ENCODE data around the gene PCBP3. TPM values are rescaled to one million over a fixed set of nuclear protein-coding genes. Genes with fewer than 3 reads are reported as not detected.

PCBP3 gene
- total RNA-seq, 2 donors from 2014 or later, result 0.77 to 17.2 TPM

GRCh38 chr21:45846373-45847160 is 203.0 kb downstream of the PCBP3 start:
- no peaks in the 10 kb centered on the region for H3K27me3 ChIP-seq (replicated peaks; ENCODE audit: insufficient read depth)
- peak; percentile 72 for DNase-seq (ENCODE audit: low spot score)

GRCh38 chr21:45847870-45848269 is 204.3 kb downstream of the PCBP3 start:
- Histone ChIP-seq H3K36me3 (no peaks in the 10 kb centered on the region), H3K9me3 (no peaks in the 10 kb centered on the region), H3K27me3 (replicated peaks; ENCODE audit: insufficient read depth) (no peaks in the 10 kb centered on the region), H3K27ac (no peak overlapping the region), H3K4me1 (replicated peaks) (no peaks in the 10 kb centered on the region), H3K4me3 (no peak overlapping the region)
- DNase-seq (ENCODE audit: low spot score), result no peak
- 80% methylated on average over 10 of the region's 10 CpGs for WGBS
- TF ChIP-seq POLR2A (IDR thresholded peaks at IDR 0.05), result no peak
- TF ChIP-seq CTCF (IDR thresholded peaks at IDR 0.05), result no peak
- TF ChIP-seq POLR2AphosphoS5 (IDR thresholded peaks at IDR 0.05), result no peak
- intact Hi-C loops (cut with DNase I), result no loop called here

More at GRCh38 chr21:45846373-45847160, 203.0 kb downstream of the PCBP3 start:
- H3K36me3 ChIP-seq, result no peaks in the 10 kb centered on the region
- intact Hi-C loops (cut with DNase I), result no loop called here
- no peaks in the 10 kb centered on the region for H3K4me1 ChIP-seq (replicated peaks)
- H3K27ac ChIP-seq, result peak overlapping the region in 1 of 2 donors; percentile 28
- no peaks in the 10 kb centered on the region for H3K9me3 ChIP-seq
- 51% methylated on average over 8 of the region's 8 CpGs for WGBS
- no peak overlapping the region for H3K4me3 ChIP-seq
- TF ChIP-seq CTCF (IDR thresholded peaks at IDR 0.05), result no peak
- TF ChIP-seq POLR2AphosphoS5 (IDR thresholded peaks at IDR 0.05), result peak; percentile 89
- no peak for TF ChIP-seq POLR2A (IDR thresholded peaks at IDR 0.05)

- TF ChIP-seq POLR2A (IDR thresholded peaks at IDR 0.05) (no peak), POLR2AphosphoS5 (IDR thresholded peaks at IDR 0.05) (no peak), CTCF (IDR thresholded peaks at IDR 0.05) (no peak)
- Histone ChIP-seq H3K4me1 (replicated peaks) (no peaks in the 10 kb centered on the region), H3K36me3 (no peaks in the 10 kb centered on the region), H3K4me3 (no peak overlapping the region), H3K27ac (no peak overlapping the region), H3K9me3 (no peaks in the 10 kb centered on the region), H3K27me3 (replicated peaks; ENCODE audit: insufficient read depth) (no peaks in the 10 kb centered on the region)
- WGBS, result 89% methylated on average over 2 of the region's 2 CpGs
- intact Hi-C loops (cut with DNase I), result no loop called here
- DNase-seq (ENCODE audit: low spot score), result no peak
These were observed 204.8 kb downstream of the PCBP3 start for GRCh38 chr21:45848331-45848730.

- intact Hi-C loops (cut with DNase I), result no loop called here
- Histone ChIP-seq H3K27ac (no peak overlapping the region), H3K4me1 (replicated peaks) (no peaks in the 10 kb centered on the region), H3K4me3 (no peak overlapping the region), H3K27me3 (replicated peaks; ENCODE audit: insufficient read depth) (no peaks in the 10 kb centered on the region), H3K36me3 (no peaks in the 10 kb centered on the region), H3K9me3 (no peaks in the 10 kb centered on the region)
- WGBS, result 71% methylated on average over 2 of the region's 2 CpGs
- DNase-seq (ENCODE audit: low spot score), result no peak
- TF ChIP-seq POLR2A (IDR thresholded peaks at IDR 0.05) (no peak), CTCF (IDR thresholded peaks at IDR 0.05) (no peak), POLR2AphosphoS5 (IDR thresholded peaks at IDR 0.05) (no peak)
These were observed 205.3 kb downstream of the PCBP3 start for GRCh38 chr21:45848805-45849204.

GRCh38 chr21:45849651-45850050 is 206.1 kb downstream of the PCBP3 start:
- intact Hi-C loops (cut with DNase I), result no loop called here
- H3K27ac ChIP-seq, result no peak overlapping the region
- TF ChIP-seq POLR2AphosphoS5 (IDR thresholded peaks at IDR 0.05), result no peak
- TF ChIP-seq CTCF (IDR thresholded peaks at IDR 0.05), result no peak
- no peak for TF ChIP-seq POLR2A (IDR thresholded peaks at IDR 0.05)
- no peaks in the 10 kb centered on the region for H3K36me3 ChIP-seq
- DNase-seq (ENCODE audit: low spot score), result no peak
- H3K4me1 ChIP-seq (replicated peaks), result no peaks in the 10 kb centered on the region
- H3K4me3 ChIP-seq, result no peak overlapping the region
- H3K9me3 ChIP-seq, result no peaks in the 10 kb centered on the region
- WGBS, result 85% methylated on average over 10 of the region's 10 CpGs
- no peaks in the 10 kb centered on the region for H3K27me3 ChIP-seq (replicated peaks; ENCODE audit: insufficient read depth)
